ENCODE results near the gene CGRRF1.

DNA sequence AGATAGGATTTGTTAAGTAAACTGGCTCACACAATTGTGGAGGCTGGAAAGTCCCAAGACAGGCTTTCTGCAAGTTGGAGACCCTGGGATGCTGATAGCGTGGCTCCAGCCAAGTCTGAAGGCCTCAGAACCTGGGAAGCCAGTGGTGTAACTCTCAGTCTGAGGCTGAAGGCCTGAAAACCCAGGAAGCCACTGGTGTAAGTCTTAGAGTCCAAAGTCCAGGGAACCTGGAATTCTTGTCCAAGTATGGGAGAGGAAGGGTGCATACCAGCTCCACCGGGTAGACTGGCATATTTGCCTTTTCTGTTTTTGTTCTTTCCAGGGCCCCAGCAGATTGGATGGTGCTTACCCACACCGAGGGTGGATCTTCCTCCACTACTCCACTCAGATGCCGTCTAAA, 39.0 kb upstream of the CGRRF1 start:
- TF ChIP-seq EZH2phosphoT487 (conservative IDR thresholded peaks at IDR 0.05; ENCODE audit: low read length) (no peak), CTCF (IDR thresholded peaks at IDR 0.05; ENCODE audit: insufficient read depth, low read length, poor library complexity, severe bottlenecking) (no peak)
